ENCODE results near the gene CNOT10.

GRCh38 chr3:32641356-32641755 is 43.6 kb upstream of the CNOT10 start:
- TF ChIP-seq CTCF (IDR thresholded peaks at IDR 0.05) (no peak), POLR2A (IDR thresholded peaks at IDR 0.05) (no peak)
